CD4-positive, alpha-beta T cell treated with Interleukin-21 for 1 hour (primary cell): Measurements from ENCODE around the gene ARAP3.

Source experiments
- DNase-seq: peaks from one replicate; pipeline ENCODE4 v3.0.0-alpha.2; 2020

The ARAP3 gene

DNA sequence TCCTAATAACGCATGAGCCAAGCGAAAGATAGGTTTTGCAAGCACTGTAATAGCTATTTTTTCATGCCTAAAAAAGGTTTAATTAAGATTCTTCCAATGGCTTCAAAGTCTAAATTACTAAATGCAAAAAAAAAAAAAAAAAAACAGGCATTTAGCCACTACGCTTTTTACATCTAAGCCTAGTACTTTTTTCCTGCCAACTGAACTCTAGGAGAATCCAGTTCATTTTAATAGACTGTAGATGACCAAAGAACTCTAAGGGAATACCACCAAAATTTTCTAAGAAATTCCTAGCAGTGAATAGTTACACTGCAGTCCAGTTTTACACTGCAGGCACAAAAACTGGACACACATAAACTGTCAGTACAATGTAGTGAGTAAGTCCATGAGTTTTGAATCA, 73.0 kb downstream of the ARAP3 start:
- no peak for DNase-seq

DNA sequence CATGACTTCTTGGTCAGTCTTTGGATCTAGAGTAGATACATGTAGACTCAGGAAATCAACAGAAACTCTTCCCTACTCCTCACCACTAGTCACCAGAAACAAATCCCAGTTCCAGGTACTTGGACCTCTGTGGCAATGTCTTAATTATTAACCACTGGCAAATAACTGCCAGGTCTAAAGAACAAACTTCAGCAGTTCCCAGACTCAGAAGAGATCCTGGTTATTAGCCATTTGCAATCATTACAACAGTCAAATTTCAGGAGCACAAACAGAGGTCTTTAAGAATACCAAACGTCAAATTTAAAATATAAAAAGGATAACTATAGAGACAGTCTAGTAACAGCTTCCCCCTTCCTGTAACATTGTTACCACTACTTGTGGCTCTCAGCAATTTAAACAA, 73.5 kb downstream of the ARAP3 start:
- DNase-seq = no peak

DNA sequence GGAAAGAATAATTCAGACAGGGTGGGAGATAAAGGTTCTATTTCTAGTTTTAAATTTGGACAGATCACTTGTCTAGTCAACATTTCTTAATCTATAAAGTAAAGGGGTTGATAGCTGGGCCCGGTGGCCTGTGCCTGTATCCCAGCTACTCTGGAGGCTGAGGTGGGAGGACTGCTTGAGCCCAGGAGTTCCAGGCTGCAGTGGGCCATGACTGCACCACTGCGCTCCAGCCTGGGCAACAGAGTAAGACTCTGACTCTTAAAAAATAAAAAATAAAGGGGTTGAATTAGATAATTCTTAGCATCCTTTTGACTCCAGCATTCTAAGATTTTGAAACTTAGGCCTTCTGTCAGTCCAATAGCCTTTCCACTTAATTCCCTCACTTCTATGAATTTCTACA, 74.0 kb downstream of the ARAP3 start:
- no peak for DNase-seq

DNA sequence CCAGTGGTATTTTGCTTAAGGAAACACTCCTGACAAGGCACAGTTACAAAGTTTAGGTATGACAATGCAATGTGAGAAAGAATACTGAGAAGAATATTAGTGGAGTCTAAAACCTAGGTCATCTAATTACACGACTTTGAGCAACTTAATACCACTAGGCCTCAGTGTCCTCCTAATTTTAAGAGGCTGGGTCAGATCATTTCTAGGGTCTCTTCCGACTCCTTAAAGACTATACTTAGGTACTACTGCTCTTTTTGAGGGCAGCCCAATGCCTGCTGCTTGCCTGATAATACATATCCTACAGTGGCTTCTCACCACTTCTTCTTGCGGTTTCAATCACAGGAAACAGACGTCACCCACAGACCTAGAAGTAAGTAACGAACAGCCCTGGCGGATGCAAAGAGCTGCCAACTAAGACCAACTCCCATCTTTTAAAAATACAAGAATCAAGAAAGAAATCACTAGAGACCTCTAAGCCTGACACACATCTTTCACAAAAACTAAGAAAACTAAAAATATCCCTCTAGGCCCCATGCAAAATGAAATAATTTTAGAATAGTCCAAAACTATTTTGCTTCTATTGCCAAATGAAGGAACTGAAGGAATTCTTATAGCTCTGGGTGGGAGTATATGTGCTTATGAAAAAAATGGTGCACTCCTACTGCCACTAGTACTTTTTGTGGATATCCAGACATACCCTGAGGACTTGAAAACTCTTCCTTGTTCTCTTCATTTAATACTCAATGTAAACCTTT, 76.3 kb downstream of the ARAP3 start:
- DNase-seq = peak; percentile 89

DNA sequence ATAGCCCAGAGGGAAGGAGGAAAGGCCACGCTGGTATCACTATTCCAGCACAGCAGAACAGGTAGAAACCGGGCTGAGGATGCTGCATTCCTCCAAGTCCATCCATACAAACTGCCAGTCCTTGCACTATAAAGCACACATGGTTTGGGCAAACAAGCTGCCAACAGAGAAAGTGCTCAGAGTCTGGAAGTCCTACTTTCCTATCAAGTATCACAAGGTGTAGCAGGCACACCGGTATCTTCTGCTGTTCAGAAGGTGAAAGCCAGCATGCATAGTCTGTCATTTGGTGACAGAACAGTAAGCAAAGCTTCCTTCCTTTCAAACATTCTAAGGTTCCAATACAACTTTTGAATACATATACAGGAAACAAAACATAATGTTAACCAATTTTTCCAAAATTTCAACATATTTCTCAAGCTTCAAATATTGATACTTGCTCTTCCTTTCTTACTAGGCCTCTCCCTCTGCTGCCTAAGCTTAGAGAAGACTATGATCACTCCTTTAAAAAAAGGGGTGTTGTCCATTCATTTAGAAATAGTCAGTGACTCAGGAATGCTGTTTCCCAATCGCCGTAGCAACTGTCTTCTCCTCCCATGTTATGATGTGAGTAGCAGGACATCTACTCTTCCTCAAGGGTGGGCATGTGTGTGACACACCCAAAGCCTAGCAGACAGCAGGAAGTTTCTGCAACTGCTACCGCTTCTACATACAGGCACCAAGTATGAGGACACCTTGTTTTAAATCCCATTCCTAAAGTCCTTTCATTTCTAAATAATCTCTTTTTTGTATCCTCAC, 77.9 kb downstream of the ARAP3 start:
- DNase-seq = peak; percentile 50
